IMR-90 (cell line): Measurements from ENCODE around the gene RHBDL3. TPM values are rescaled to one million over a fixed set of nuclear protein-coding genes. Genes with fewer than 3 reads are reported as not detected.

Experiments used
- ATAC-seq: fragments of 200-7000 bp; cut with Tn5 transposase; 2 replicates; pipeline ENCODE4 v1.9.1; 2020; ENCODE audit warnings: low read depth, mild to moderate bottlenecking, moderate library complexity
- BruUV-seq: library from RNA; stranded (reverse); fragments of 400-500 nt; replicated peaks from 2 replicates; lab custom pipeline; 2021; lab: Mats Ljungman, UMichigan
- CTCF ChIA-PET: fragments of 300-600 bp; formaldehyde crosslinking; extraction: SDS; loops from one replicate; lab custom pipeline; 2021; ENCODE audit warnings: antibody characterized with exemption; lab: Yijun Ruan, JAX
- POLR2A ChIA-PET: fragments of 300-600 bp; sonication (Branson Sonifier 250); formaldehyde crosslinking; loops from one replicate; lab custom pipeline; 2022; ENCODE audit warnings: antibody characterized with exemption; ENCODE audit not compliant: unreplicated experiment; lab: Charles Lee
- DNase-seq: peaks from one replicate; pipeline ENCODE4 v3.0.0; 2013
- H2AFZ ChIP-seq: replicated peaks from 2 replicates; pipeline ENCODE3; 2013; ENCODE audit warnings: low read length, mild to moderate bottlenecking; ENCODE audit not compliant: poor library complexity
- H2AK5ac ChIP-seq: 2 replicates; pipeline ENCODE4 v1.6.1; 2013; ENCODE audit warnings: low read depth, low read length, inconsistent platforms
- H2AK9ac ChIP-seq: replicated peaks from 2 replicates; pipeline ENCODE3; 2013; ENCODE audit warnings: mild to moderate bottlenecking, low read depth, low read length, moderate library complexity; ENCODE audit not compliant: poor library complexity
- H2BK120ac ChIP-seq: 2 replicates; pipeline ENCODE4 v1.6.1; 2013; ENCODE audit warnings: low read depth, low read length, inconsistent platforms
- H2BK15ac ChIP-seq: 3 replicates; pipeline ENCODE4 v1.6.1; 2013; ENCODE audit warnings: low read depth, low read length, inconsistent platforms
- H2BK20ac ChIP-seq: 2 replicates; pipeline ENCODE4 v1.6.1; 2013; ENCODE audit warnings: low read depth, mild to moderate bottlenecking, inconsistent platforms, low read length, moderate library complexity
- H2BK5ac ChIP-seq: 2 replicates; pipeline ENCODE4 v1.6.1; 2013; ENCODE audit warnings: mild to moderate bottlenecking, low read depth, low read length, inconsistent platforms; ENCODE audit not compliant: poor library complexity, severe bottlenecking
- H3K14ac ChIP-seq: replicated peaks from 2 replicates; pipeline ENCODE4 v1.6.1; 2013; ENCODE audit warnings: low read depth, low read length, inconsistent platforms
- H3K18ac ChIP-seq: 2 replicates; pipeline ENCODE4 v1.6.1; 2013; ENCODE audit warnings: low read depth, low read length, control low read depth
- H3K23ac ChIP-seq: 2 replicates; pipeline ENCODE4 v1.6.1; 2013; ENCODE audit warnings: low read depth, low read length, inconsistent platforms
- H3K27ac ChIP-seq: 2 replicates; pipeline ENCODE4 v1.5.1; 2013; ENCODE audit warnings: mild to moderate bottlenecking, control low read depth, low read length; ENCODE audit not compliant: insufficient read depth
- H3K27me3 ChIP-seq: 2 replicates; pipeline ENCODE4 v1.6.1; 2013; ENCODE audit warnings: low read length; ENCODE audit not compliant: control insufficient read depth, insufficient read depth
- H3K36me3 ChIP-seq: 2 replicates; pipeline ENCODE4 v1.6.1; 2013; ENCODE audit warnings: low read length, mixed read lengths; ENCODE audit not compliant: control insufficient read depth, insufficient read depth
- H3K4ac ChIP-seq: 2 replicates; pipeline ENCODE4 v1.6.1; 2013; ENCODE audit warnings: low read depth, low read length, inconsistent platforms
- H3K4me1 ChIP-seq: 2 replicates; pipeline ENCODE4 v1.6.1; 2013; ENCODE audit warnings: low read length, mixed read lengths; ENCODE audit not compliant: control insufficient read depth, insufficient read depth
- H3K4me2 ChIP-seq: 2 replicates; pipeline ENCODE4 v1.6.1; 2013; ENCODE audit warnings: low read depth, mild to moderate bottlenecking, control low read depth, low read length, moderate library complexity
- H3K4me3 ChIP-seq: 2 replicates; pipeline ENCODE4 v1.5.1; 2013; ENCODE audit warnings: low read depth, mild to moderate bottlenecking, control low read depth, low read length, moderate library complexity; ENCODE audit not compliant: insufficient read depth
- H3K56ac ChIP-seq: 2 replicates; pipeline ENCODE4 v1.6.1; 2013; ENCODE audit warnings: low read length, inconsistent platforms; ENCODE audit not compliant: insufficient read depth; ENCODE audit errors: extremely low read depth
- H3K79me1 ChIP-seq, 2 experiments: 2 replicates each; pipeline ENCODE4 v1.6.1; 2013; ENCODE audit warnings: low read length in 2 of 2, inconsistent platforms in 1 of 2, low read depth in 1 of 2
- H3K9ac ChIP-seq: 2 replicates; pipeline ENCODE4 v1.6.1; 2013; ENCODE audit warnings: low read depth, low read length, control low read depth
- H3K9me1 ChIP-seq: 2 replicates; pipeline ENCODE4 v1.6.1; 2013; ENCODE audit warnings: low read length, inconsistent platforms; ENCODE audit not compliant: insufficient read depth
- H3K9me3 ChIP-seq: 2 replicates; pipeline ENCODE4 v1.6.1; 2013; ENCODE audit warnings: low read length; ENCODE audit not compliant: control insufficient read depth, insufficient read depth
- H4K20me1 ChIP-seq: 2 replicates; pipeline ENCODE4 v1.6.1; 2013; ENCODE audit warnings: low read length, inconsistent platforms; ENCODE audit not compliant: insufficient read depth
- H4K5ac ChIP-seq: 2 replicates; pipeline ENCODE4 v1.6.1; 2013; ENCODE audit warnings: mild to moderate bottlenecking, low read depth, low read length, control low read depth
- H4K8ac ChIP-seq, 2 experiments: 2 replicates each; pipeline ENCODE4 v1.6.1; 2013; ENCODE audit warnings: low read depth in 2 of 2, low read length in 2 of 2, control low read depth in 1 of 2, inconsistent platforms in 1 of 2
- H4K91ac ChIP-seq: 2 replicates; pipeline ENCODE4 v1.6.1; 2013; ENCODE audit warnings: low read depth, low read length, inconsistent platforms; ENCODE audit not compliant: insufficient read depth
- BHLHE40 ChIP-seq: fragments of 150-350 bp; IDR thresholded peaks from 2 replicates; pipeline ENCODE4 v1.6.1; 2016; ENCODE audit warnings: mild to moderate bottlenecking, low read depth, low read length
- CEBPB ChIP-seq: IDR thresholded peaks from 2 replicates; pipeline ENCODE4 v1.6.1; 2012; ENCODE audit warnings: low read depth, low read length, improper control_type of control experiment
- FOS ChIP-seq: fragments of 150-350 bp; IDR thresholded peaks from 2 replicates; pipeline ENCODE4 v1.6.1; 2016; ENCODE audit warnings: low read depth, low read length
- MAFK ChIP-seq: IDR thresholded peaks from 2 replicates; pipeline ENCODE4 v1.6.1; 2012; ENCODE audit warnings: low read depth, low read length, improper control_type of control experiment
- MAZ ChIP-seq: IDR thresholded peaks from 2 replicates; pipeline ENCODE4 v1.6.1; 2012; ENCODE audit warnings: low read depth, mild to moderate bottlenecking, low read length, improper control_type of control experiment, moderate library complexity, borderline replicate concordance
- MXI1 ChIP-seq: IDR thresholded peaks from 2 replicates; pipeline ENCODE4 v1.6.1; 2012; ENCODE audit warnings: low read depth, mild to moderate bottlenecking, low read length, moderate library complexity, borderline replicate concordance
- NFE2L2 ChIP-seq: fragments of 150-350 bp; IDR thresholded peaks from 2 replicates; pipeline ENCODE4 v1.6.1; 2016; ENCODE audit warnings: low read depth, mild to moderate bottlenecking, low read length
- POLR2A ChIP-seq: IDR thresholded peaks from 2 replicates; pipeline ENCODE4 v1.6.1; 2012; ENCODE audit warnings: mild to moderate bottlenecking, low read depth, low read length
- RAD21 ChIP-seq: IDR thresholded peaks from 2 replicates; pipeline ENCODE4 v1.6.1; 2012; ENCODE audit warnings: low read length, improper control_type of control experiment
- RCOR1 ChIP-seq: IDR thresholded peaks from 2 replicates; pipeline ENCODE4 v1.6.1; 2012; ENCODE audit warnings: mild to moderate bottlenecking, low read length, improper control_type of control experiment; ENCODE audit not compliant: insufficient replicate concordance
- RFX5 ChIP-seq: IDR thresholded peaks from 2 replicates; pipeline ENCODE4 v1.8.0; 2012; ENCODE audit warnings: low read depth, mild to moderate bottlenecking, low read length, moderate library complexity
- SMC3 ChIP-seq: fragments of 150-350 bp; IDR thresholded peaks from 2 replicates; pipeline ENCODE4 v1.6.1; 2016; ENCODE audit warnings: low read depth, mild to moderate bottlenecking, antibody characterized with exemption, low read length, moderate library complexity
- WGBS, 2 experiments: methylation state at CpG; one replicate each; pipeline versions ENCODE4 v1.1.5 to v1.1.7; 2013; ENCODE audit warnings: missing lambda C conversion rate in 2 of 2; ENCODE audit not compliant: insufficient read length in 1 of 2; ENCODE audit errors: extremely low coverage in 2 of 2; 5-methylcytosine and 5-hydroxymethylcytosine counted together
- dilution Hi-C: fragments of 300-500 bp; cut with HindIII; formaldehyde crosslinking; loops from one replicate; pipeline ENCODE4 v1.14.3; 2018; ENCODE audit warnings: low sequenced_read_pairs; ENCODE audit not compliant: unreplicated experiment
- in situ Hi-C: fragments of 300-500 bp; cut with MboI; formaldehyde crosslinking; loops from 3 replicates; pipeline ENCODE4 v1.14.3; 2019; ENCODE audit warnings: low sequenced_read_pairs, inconsistent platforms, mixed read lengths
- intact Hi-C: fragments of 100-400 bp; cut with micrococcal nuclease; formaldehyde crosslinking; loops from 2 replicates; pipeline ENCODE4 v1.10.0; 2022
- polyA plus RNA-seq, 3 experiments: library from polyadenylated mRNA; depleted of rRNA; stranded (reverse); fragments of >200 nt; gene quantifications; 2 replicates each; pipeline ENCODE4 v1.2.3, GENCODE V29; 2012; ENCODE audit warnings: low replicate concordance in 1 of 3
- total RNA-seq: library from RNA; depleted of rRNA; stranded (reverse); fragments of >200 nt; gene quantifications from 2 replicates; pipeline ENCODE4 v1.2.3, GENCODE V29; 2012
- TF ChIP-seq, protein P1 (sequence below): fragments of 150-350 bp; IDR thresholded peaks from 2 replicates; pipeline ENCODE4 v1.6.1; 2016; ENCODE audit warnings: low read depth, mild to moderate bottlenecking, low read length, moderate library complexity, borderline replicate concordance
- TF ChIP-seq, protein P2 (sequence below): fragments of 150-350 bp; IDR thresholded peaks from 2 replicates; pipeline ENCODE4 v1.6.1; 2017; ENCODE audit warnings: mild to moderate bottlenecking, antibody characterized with exemption, low read length, low read depth
- TF ChIP-seq, protein P3 (sequence below): conservative IDR thresholded peaks from 2 replicates; pipeline ENCODE4 v1.5.1; 2012; ENCODE audit warnings: mild to moderate bottlenecking, low read depth, low read length, improper control_type of control experiment

The RHBDL3 gene
- total and polyA plus RNA-seq, 2 of the 4 experiments (the other 2 are of a cell fraction), result 0.09 to 0.18 TPM

DNA sequence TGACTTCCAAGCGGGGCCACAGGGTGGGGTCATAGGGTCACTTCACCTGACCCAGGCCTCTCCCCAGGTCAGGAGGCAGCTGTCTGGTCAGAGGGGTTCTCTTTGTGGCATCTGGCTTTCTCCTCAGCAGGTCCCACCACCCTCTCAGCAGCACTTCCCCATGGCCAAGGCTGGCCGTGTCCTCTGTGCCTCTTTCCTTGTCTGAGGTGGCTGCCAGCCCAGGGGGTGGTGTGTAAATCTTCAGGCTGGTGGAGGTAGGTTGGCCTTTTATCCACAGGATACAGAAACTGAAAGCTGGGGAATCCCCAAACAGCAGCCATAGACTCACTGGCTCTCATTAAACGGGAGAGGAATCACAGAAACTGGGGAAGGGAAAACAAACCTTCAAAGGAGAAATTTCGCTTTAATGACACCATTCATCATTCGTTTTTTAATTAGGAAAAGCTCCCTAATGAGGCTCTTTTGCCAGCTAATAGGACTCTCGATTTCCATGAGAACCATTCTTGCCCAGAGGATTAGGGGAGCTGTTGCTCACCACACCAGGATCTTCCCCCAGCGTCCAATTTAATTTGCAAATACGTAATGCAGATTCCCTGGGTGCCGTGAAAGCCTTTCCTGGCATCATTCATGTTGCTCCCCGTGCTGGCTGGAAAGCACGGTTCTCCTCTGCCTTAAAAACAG lies 58.3 kb downstream of the RHBDL3 start:
- H2AFZ ChIP-seq, result peak overlapping the region; percentile 78
- no peak overlapping the region for H2BK15ac ChIP-seq
- H3K14ac ChIP-seq, result no peak overlapping the region
- H3K23ac ChIP-seq, result no peak overlapping the region
- no peak overlapping the region for H2AK9ac ChIP-seq
- ChIA-PET POLR2A (no interaction called here), CTCF (interaction anchor here (0.7 to 0.9 kb wide), 2 partner anchors 9 to 71 kb away, joined by 3 read pairs; no protein-coding TSS in a partner anchor)
- peak overlapping the region; percentile 28; the same call in 1 of the 2 replicates for H4K91ac ChIP-seq
- H3K27ac ChIP-seq, result no peak overlapping the region
- in situ Hi-C loops, result no loop called here
- no peaks in the 10 kb centered on the region for H3K9me1 ChIP-seq
- 0 out of 2 replicates have a peak overlapping the region, but pooled peaks have one; percentile 16 for H3K9ac ChIP-seq
- no peak overlapping the region for H3K56ac ChIP-seq
- H4K8ac ChIP-seq, result peak overlapping the region in 1 of 2 experiments; percentile 61; a peak in 1 of 4 replicates
- no peaks in the 10 kb centered on the region; the same call in 1 of the 2 replicates for H3K27me3 ChIP-seq
- no peak overlapping the region for H2BK120ac ChIP-seq
- intact Hi-C loops, result no loop called here
- DNase-seq (peak; percentile 31), ATAC-seq (peak; percentile 28)
- H3K18ac ChIP-seq, result no peak overlapping the region
- H3K4ac ChIP-seq, result no peak overlapping the region
- H2AK5ac ChIP-seq, result no peak overlapping the region
- dilution Hi-C loops, result no loop called here
- no peaks in the 10 kb centered on the region for H4K20me1 ChIP-seq
- no peak overlapping the region for H2BK20ac ChIP-seq
- H3K4me2 ChIP-seq, result peak overlapping the region; percentile 60
- no peak overlapping the region for H2BK5ac ChIP-seq
- H3K4me1 ChIP-seq, result no peaks in the 10 kb centered on the region
- BruUV-seq, result no TSS peak
- no peaks in the 10 kb centered on the region for H3K36me3 ChIP-seq
- no peaks in the 10 kb centered on the region for H3K9me3 ChIP-seq
- WGBS, 2 experiments, result no CpG with 5 or more reads among the region's 11 CpGs
- H3K4me3 ChIP-seq, result no peak overlapping the region
- no peak overlapping the region for H4K5ac ChIP-seq
- H3K79me1 ChIP-seq, result no peaks in the 10 kb centered on the region
- TF ChIP-seq FOS (no peak), CEBPB (no peak), SMC3 (no peak), POLR2A (no peak), MXI1 (no peak), RAD21 (no peak), RFX5 (no peak), MAFK (no peak), BHLHE40 (no peak), MAZ (no peak), NFE2L2 (no peak), RCOR1 (no peak)
- TF ChIP-seq, protein P1, sequence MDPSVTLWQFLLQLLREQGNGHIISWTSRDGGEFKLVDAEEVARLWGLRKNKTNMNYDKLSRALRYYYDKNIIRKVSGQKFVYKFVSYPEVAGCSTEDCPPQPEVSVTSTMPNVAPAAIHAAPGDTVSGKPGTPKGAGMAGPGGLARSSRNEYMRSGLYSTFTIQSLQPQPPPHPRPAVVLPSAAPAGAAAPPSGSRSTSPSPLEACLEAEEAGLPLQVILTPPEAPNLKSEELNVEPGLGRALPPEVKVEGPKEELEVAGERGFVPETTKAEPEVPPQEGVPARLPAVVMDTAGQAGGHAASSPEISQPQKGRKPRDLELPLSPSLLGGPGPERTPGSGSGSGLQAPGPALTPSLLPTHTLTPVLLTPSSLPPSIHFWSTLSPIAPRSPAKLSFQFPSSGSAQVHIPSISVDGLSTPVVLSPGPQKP, result no peak
- TF ChIP-seq, protein P2, sequence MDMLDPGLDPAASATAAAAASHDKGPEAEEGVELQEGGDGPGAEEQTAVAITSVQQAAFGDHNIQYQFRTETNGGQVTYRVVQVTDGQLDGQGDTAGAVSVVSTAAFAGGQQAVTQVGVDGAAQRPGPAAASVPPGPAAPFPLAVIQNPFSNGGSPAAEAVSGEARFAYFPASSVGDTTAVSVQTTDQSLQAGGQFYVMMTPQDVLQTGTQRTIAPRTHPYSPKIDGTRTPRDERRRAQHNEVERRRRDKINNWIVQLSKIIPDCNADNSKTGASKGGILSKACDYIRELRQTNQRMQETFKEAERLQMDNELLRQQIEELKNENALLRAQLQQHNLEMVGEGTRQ, result no peak
- TF ChIP-seq, protein P3, sequence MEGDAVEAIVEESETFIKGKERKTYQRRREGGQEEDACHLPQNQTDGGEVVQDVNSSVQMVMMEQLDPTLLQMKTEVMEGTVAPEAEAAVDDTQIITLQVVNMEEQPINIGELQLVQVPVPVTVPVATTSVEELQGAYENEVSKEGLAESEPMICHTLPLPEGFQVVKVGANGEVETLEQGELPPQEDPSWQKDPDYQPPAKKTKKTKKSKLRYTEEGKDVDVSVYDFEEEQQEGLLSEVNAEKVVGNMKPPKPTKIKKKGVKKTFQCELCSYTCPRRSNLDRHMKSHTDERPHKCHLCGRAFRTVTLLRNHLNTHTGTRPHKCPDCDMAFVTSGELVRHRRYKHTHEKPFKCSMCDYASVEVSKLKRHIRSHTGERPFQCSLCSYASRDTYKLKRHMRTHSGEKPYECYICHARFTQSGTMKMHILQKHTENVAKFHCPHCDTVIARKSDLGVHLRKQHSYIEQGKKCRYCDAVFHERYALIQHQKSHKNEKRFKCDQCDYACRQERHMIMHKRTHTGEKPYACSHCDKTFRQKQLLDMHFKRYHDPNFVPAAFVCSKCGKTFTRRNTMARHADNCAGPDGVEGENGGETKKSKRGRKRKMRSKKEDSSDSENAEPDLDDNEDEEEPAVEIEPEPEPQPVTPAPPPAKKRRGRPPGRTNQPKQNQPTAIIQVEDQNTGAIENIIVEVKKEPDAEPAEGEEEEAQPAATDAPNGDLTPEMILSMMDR, result no peak
